HFF-Myc (cell line): ENCODE results near the gene RFX8.
"Not testable (repeated sequence)": the region's sequence is repeated elsewhere in the genome, so short reads cannot be mapped to it uniquely, and the experiment has no call there.

Source experiments
- DNase-seq: peaks from one replicate; pipeline ENCODE4 v3.0.0-alpha.2; 2011; ENCODE audit warnings: low read depth; ENCODE audit errors: extremely low read depth
- H3K4me3 ChIP-seq: replicated peaks from 2 replicates; pipeline ENCODE4 v1.5.1; 2011; ENCODE audit warnings: low read depth, mild to moderate bottlenecking, control low read depth, low read length
- CTCF ChIP-seq: IDR thresholded peaks from 2 replicates; pipeline ENCODE4 v1.5.1; 2012; ENCODE audit warnings: mild to moderate bottlenecking, low read depth, low read length, control low read depth; ENCODE audit errors: missing control alignments

Gene RFX8

GRCh38 chr2:101442667-101443061, 32.2 kb downstream of the RFX8 start:
- H3K4me3 ChIP-seq = no peak overlapping the region
- TF ChIP-seq CTCF = no peak
- no peak for DNase-seq

- TF ChIP-seq CTCF = no peak
- H3K4me3 ChIP-seq = no peak overlapping the region
- DNase-seq = no peak
Observed at GRCh38 chr2:101442042-101442666, 32.8 kb downstream of the RFX8 start.

- no peak overlapping the region for H3K4me3 ChIP-seq
- TF ChIP-seq CTCF = no peak
- DNase-seq = no peak
Observed at GRCh38 chr2:101440127-101440738, 34.7 kb downstream of the RFX8 start.

- no peak for DNase-seq
- H3K4me3 ChIP-seq = no peak overlapping the region
- no peak for TF ChIP-seq CTCF
Observed at GRCh38 chr2:101439716-101440115, 35.2 kb downstream of the RFX8 start.

- H3K4me3 ChIP-seq, DNase-seq: not testable (repeated sequence)
Observed at GRCh38 chr2:101438555-101438954, 36.4 kb downstream of the RFX8 start.

GRCh38 chr2:101435001-101435862, 39.7 kb downstream of the RFX8 start:
- H3K4me3 ChIP-seq = peak overlapping the region; percentile 23
- no peak for TF ChIP-seq CTCF
- DNase-seq = peak; percentile 56

GRCh38 chr2:101433465-101433864, 41.4 kb downstream of the RFX8 start:
- no peak for TF ChIP-seq CTCF
- no peak overlapping the region for H3K4me3 ChIP-seq
- no peak for DNase-seq
